ENCODE data around the gene OSBPL7.

Gene OSBPL7

DNA sequence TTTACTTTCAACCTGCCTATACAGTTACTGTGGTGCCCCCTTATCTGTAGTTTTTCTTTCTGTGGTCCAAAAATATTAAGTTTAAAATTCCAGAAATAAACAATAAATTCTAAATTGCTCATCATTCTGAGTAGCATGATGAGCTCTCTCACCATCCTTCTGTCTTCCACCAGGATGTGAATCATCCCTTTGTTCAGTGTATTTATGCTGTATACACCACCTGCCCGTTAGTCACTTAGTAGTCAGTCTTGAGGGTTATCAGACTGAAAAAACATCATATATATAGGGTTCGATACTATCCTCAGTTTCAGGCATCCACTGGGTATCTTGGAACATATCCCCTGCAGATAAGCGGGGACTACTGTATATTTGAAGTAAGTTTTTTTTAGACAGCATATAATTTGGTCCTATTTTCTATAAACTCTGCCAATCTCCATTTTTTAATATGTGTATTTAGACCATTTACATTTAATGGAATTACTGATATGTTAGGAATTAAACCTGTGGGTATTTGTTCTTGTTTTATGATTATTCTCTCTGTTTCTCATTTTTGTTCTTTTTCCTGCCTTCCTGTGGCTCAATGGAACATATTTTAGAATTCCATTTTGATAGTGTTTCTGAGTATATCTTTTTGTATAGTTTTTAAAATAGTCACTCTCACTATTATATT lies 57.5 kb downstream of the OSBPL7 start:
- no peak for DNase-seq (ENCODE audit: low read depth in 3 of 3)

DNA sequence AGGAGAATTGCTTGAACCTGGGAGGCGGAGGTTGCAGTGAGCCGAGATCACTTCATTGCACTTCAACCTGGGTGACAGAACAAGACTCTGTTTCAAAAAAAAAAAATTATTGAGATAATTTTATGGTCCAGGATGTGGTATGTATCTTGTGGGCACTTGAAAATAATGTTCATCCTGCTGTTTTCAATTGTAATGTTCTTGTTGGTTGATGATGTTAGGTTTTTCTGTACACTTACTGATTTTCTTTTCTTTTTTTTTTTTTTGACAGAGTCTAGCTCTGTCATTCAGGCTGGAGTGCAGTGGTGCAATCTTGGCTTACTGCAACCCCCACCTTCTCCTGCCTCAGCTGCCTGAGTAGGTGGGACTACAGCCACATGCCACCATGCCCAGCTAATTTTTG lies 58.9 kb downstream of the OSBPL7 start:
- no peak for DNase-seq (ENCODE audit: low read depth in 3 of 3)

DNA sequence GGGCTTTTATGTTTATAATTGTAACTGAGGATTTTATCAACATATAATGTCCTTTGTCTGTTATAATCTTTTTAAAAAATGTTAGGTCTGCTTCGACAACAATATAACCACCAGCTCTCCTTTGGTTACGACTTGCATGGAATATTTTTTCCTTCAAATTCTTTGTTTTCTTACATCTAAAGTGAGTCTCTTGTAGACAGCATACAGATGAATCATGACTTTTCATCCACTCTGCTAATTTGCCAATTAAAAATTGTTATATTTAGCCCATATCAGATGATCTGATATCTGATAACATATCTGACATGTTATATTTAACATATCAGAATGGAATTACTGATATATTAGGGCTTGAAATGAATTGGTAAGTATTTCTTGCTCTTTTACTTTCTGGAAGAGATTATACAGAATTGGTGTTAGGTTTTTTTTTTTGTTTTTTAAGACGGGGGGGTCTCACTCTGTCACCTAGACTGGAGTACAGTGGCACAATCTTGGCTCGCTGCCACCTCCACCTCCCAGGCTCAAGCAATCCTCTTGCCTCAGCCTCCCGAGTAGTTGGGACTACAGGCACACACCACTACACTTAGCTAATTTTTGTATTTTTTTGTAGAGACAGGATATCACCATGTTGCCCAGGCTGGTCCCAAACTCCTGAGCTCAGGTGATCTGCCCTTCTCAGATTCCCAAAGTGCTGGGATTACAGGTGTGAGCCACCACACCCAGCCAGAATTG lies 61.0 kb downstream of the OSBPL7 start:
- DNase-seq (ENCODE audit: low read depth in 3 of 3) = no peak

DNA sequence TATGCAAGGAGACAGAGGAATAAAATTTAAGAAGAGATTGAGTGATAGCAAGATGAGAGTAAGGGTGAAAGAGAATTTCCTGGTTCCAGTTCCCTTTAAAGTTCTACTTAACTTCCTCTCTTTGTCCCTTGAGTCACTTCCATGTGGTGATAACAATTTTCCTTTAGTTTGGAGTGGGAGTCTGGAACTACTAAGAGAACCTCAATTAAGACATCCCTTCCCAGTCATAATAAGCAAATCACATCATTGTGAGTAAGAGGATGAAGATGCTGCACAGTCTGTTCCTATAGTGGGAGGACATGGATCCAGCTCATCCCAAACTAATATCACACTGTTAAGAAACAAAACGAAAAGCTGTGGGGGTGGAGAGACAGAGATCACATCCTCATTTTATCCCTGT lies 64.2 kb downstream of the OSBPL7 start:
- DNase-seq (ENCODE audit: low read depth in 3 of 3) = no peak

Measured in stimulated activated CD4-positive, alpha-beta T cell treated with anti-CD3 and anti-CD28 coated beads, TNF-alpha, amount 100 ng/mL, for 24 hours (primary cell).